Measurements from ENCODE around the gene KIZ.

DNA sequence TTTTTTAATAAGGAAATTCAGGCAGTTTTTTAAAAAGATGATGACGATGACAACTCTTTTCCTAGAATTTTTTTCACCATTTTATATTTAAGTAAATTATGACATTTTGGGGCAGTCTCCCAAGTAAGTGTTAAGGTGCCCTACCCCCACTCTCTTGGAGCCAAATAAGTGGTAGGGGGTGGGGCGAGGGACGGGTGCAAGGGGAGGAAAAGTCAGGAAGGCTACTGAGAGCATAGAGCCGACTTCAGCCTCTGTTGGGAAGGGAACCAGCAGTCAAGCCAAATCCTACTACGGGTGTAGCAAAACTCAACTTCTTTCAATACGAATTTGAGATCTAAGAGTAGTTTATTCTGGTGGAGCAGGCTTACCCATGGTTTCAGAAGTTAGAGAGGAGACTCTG, 54.4 kb downstream of the KIZ start:
- TF ChIP-seq CTCF (IDR thresholded peaks at IDR 0.05) (no peak), POLR2A (IDR thresholded peaks at IDR 0.05) (no peak), POLR2AphosphoS5 (IDR thresholded peaks at IDR 0.05; ENCODE audit: insufficient read depth in 1 of 2, low read depth in 1 of 2) (no peak)
